Calu3 (cell line): ENCODE measurements around the gene PCSK4. TPM values are rescaled to one million over a fixed set of nuclear protein-coding genes. Genes with fewer than 3 reads are reported as not detected.

Source experiments
- BruUV-seq: library from RNA; stranded (reverse); fragments of 400-500 nt; replicated peaks from 2 replicates; lab custom pipeline; 2021; lab: Mats Ljungman, UMichigan
- CTCF ChIA-PET: fragments of 300-600 bp; sonication (Branson Sonifier 250); formaldehyde crosslinking; loops from one replicate; lab custom pipeline; 2022; ENCODE audit warnings: antibody characterized with exemption; lab: Charles Lee
- DNase-seq: peaks from one replicate; pipeline ENCODE4 v3.0.0; 2022
- H3K27ac Mint-ChIP-seq: one replicate; pipeline ENCODE4 v1.8.0; 2022; ENCODE audit warnings: mixed read lengths; ENCODE audit not compliant: unreplicated experiment
- H3K27me3 Mint-ChIP-seq: one replicate; pipeline ENCODE4 v1.8.0; 2022; ENCODE audit warnings: mixed read lengths; ENCODE audit not compliant: unreplicated experiment
- H3K36me3 Mint-ChIP-seq: one replicate; pipeline ENCODE4 v1.8.0; 2022; ENCODE audit warnings: mild to moderate bottlenecking, moderate library complexity, mixed read lengths; ENCODE audit not compliant: insufficient read depth, unreplicated experiment
- H3K4me1 Mint-ChIP-seq: one replicate; pipeline ENCODE4 v1.8.0; 2022; ENCODE audit warnings: mild to moderate bottlenecking, low read depth, mixed read lengths; ENCODE audit not compliant: unreplicated experiment
- H3K4me3 Mint-ChIP-seq: one replicate; pipeline ENCODE4 v1.8.0; 2022; ENCODE audit warnings: mild to moderate bottlenecking, low read depth, moderate library complexity, mixed read lengths; ENCODE audit not compliant: unreplicated experiment
- H3K9me3 Mint-ChIP-seq: one replicate; pipeline ENCODE4 v1.8.0; 2022; ENCODE audit warnings: low read depth, mixed read lengths; ENCODE audit not compliant: unreplicated experiment
- CTCF ChIP-seq: fragments of 200-600 bp; IDR thresholded peaks from one replicate; pipeline ENCODE4 v1.8.0; 2022; ENCODE audit warnings: antibody characterized with exemption; ENCODE audit not compliant: unreplicated experiment
- intact Hi-C: fragments of 100-400 bp; cut with micrococcal nuclease; formaldehyde crosslinking; loops from one replicate; pipeline ENCODE4 v1.10.0; 2022; ENCODE audit not compliant: unreplicated experiment
- total RNA-seq: library from RNA; stranded (reverse); gene quantifications from 2 replicates; pipeline ENCODE4 v1.2.3, GENCODE V29; 2022

PCSK4 gene
- total RNA-seq, 1 experiment from 2014 or later = 5.5 TPM

- intact Hi-C loops = no loop called here
- CTCF ChIA-PET = no interaction called here
- Mint-ChIP-seq H3K4me3 (peak overlapping the region; percentile 95), H3K27me3 (no peaks in the 10 kb centered on the region), H3K27ac (peak overlapping the region; percentile 99), H3K9me3 (no peaks in the 10 kb centered on the region), H3K4me1 (no peaks in the 10 kb centered on the region), H3K36me3 (peaks cover 58% of the 10 kb centered on the region)
- no peak for TF ChIP-seq CTCF
- no peak for DNase-seq
- BruUV-seq = no TSS peak
These were observed 51.2 kb downstream of the PCSK4 start for GRCh38 chr19:1438933-1439354.

- no peaks in the 10 kb centered on the region for H3K9me3 Mint-ChIP-seq
- no peaks in the 10 kb centered on the region for H3K27me3 Mint-ChIP-seq
- H3K36me3 Mint-ChIP-seq = peaks cover 56% of the 10 kb centered on the region
- CTCF ChIA-PET = no interaction called here
- H3K27ac Mint-ChIP-seq = peak within 1 kb of the TSS; percentile 99
- peak within 1 kb of the TSS; percentile 95 for H3K4me3 Mint-ChIP-seq
- H3K4me1 Mint-ChIP-seq = no peaks in the 10 kb centered on the region
- peak; percentile 90 for DNase-seq
- intact Hi-C loops = no loop called here
- TF ChIP-seq CTCF = peak; percentile 78
- TSS peak; percentile 80 for BruUV-seq
These were observed 51.9 kb downstream of the PCSK4 start, which contains the start of gene RPS15 for GRCh38 chr19:1438035-1438932. RPS15 (plus strand) TSS chr19:1438396; CDS start chr19:1438426, 30 bp downstream.

- DNase-seq = no peak
- H3K27ac Mint-ChIP-seq = no peak overlapping the region
- H3K9me3 Mint-ChIP-seq = no peaks in the 10 kb centered on the region
- H3K4me3 Mint-ChIP-seq = peak overlapping the region; percentile 95
- BruUV-seq = no TSS peak
- H3K36me3 Mint-ChIP-seq = peaks cover 53% of the 10 kb centered on the region
- intact Hi-C loops = no loop called here
- H3K27me3 Mint-ChIP-seq = no peaks in the 10 kb centered on the region
- CTCF ChIA-PET = no interaction called here
- no peaks in the 10 kb centered on the region for H3K4me1 Mint-ChIP-seq
- TF ChIP-seq CTCF = no peak
These were observed 52.5 kb downstream of the PCSK4 start for GRCh38 chr19:1437609-1438008.

DNA sequence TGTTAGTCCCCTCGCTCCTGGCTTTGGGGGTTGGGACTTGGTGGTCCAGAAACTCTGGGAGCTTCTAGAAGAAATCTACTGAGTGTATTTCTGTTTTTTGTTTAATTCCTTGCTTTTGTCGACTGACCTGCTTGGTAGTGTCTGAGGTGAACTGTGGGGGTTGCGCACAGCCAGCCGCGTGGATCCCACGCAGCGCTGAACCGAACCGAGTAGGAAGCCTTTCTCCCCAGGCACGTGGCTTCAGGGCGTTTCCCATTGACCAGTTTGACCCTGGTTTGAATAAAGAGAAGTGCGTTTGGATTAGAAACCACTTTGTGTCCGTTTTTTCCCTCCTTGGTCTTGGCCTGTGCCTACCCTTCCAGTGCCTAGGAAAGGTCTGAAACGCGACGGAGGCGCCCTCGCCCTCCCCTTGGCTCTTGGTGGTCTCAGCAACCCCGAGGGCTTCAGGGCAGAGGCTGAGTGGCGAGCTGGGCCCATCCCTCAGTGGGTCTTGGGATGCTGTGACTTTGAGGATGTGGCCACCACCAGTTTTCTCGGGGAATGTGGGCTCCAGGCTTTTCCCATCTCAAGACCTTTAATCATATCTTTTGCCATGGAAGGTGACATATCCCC is 54.7 kb downstream of the PCSK4 start:
- BruUV-seq = no TSS peak
- intact Hi-C loops = no loop called here
- H3K36me3 Mint-ChIP-seq = peaks cover 42% of the 10 kb centered on the region
- no peaks in the 10 kb centered on the region for H3K27me3 Mint-ChIP-seq
- H3K27ac Mint-ChIP-seq = no peak overlapping the region
- H3K9me3 Mint-ChIP-seq = no peaks in the 10 kb centered on the region
- CTCF ChIA-PET = no interaction called here
- no peaks in the 10 kb centered on the region for H3K4me1 Mint-ChIP-seq
- no peak for DNase-seq
- no peak overlapping the region for H3K4me3 Mint-ChIP-seq
- TF ChIP-seq CTCF = no peak
